Kidney tubule cell (primary cell): Measurements from ENCODE around the gene ANO10.

Source experiments
- DNase-seq: peaks from one replicate; pipeline ENCODE4 v3.0.0-alpha.2; 2018; ENCODE audit warnings: low spot score

The ANO10 gene

DNA sequence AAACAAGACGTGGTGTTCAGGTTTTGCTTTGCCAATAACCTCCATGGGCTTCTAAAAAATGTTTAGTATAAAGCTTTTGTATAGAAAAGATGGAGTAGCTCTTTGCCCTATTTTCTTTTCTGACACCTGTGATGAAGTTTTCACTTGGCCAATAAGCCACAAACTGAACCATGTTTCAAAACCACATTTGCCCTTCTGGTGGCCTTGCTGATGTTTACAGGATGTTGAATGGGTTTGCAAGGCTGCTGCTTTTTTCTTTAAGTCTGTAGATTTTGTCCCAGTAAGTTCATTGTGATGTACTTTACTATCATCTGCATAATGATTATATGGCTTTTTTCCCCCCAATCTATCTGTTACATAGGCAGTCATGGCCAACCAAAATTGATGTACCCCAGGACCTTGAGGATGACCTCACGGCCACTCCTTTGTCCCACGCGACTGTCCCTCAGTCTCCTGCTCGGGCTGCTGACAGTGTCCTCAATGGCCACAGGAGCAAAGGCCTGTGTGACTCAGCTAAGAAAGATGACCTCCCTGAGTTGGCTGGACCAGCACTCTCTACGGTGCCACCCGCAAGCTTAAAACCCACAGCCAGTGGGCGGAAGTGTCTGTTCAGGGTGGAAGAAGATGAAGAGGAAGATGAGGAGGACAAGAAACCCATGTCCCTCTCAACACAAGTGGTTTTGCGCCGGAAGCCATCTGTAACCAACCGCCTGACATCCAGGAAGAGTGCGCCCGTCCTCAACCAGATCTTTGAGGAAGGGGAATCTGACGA is 274.6 kb downstream of the ANO10 start:
- no peak for DNase-seq

DNA sequence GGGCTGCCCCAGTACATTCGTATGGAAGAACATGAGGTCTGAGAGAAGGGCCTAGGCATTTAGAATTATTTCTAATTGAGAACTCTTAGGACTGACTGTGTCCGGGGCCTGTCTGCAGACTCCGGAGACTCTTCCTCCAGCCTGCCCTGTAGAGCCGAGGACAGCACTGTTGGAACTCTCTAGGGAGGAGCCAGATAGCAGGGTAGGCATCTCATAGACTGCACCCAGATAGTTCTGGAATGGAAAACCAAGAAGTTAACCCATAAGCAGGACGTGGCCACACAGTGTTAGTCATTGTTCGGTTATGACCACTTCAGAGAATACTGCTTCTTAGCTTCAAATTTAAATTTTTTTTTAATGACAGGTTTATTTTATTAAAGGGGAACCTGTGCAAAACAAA is 275.9 kb downstream of the ANO10 start:
- DNase-seq = peak; percentile 51

DNA sequence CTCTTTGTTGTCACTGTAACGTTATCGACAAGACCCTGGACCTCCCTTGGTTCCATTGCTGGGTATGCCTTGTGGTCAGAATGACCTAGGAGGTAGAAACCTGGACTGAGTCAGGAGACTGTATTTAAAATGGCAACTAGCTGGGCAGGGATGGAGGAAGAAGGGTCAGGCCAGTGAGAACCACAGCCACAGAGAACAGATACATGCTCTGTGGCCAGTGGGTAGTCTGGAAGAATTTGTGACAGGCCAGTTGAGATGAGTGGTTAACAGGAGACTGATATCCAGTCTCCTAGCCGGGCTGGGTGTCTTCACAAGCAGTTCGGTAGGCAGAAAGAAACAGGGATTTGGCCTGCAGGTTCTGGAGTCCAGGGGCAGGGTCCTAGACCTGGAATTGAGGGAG is 276.6 kb downstream of the ANO10 start:
- DNase-seq = no peak

DNA sequence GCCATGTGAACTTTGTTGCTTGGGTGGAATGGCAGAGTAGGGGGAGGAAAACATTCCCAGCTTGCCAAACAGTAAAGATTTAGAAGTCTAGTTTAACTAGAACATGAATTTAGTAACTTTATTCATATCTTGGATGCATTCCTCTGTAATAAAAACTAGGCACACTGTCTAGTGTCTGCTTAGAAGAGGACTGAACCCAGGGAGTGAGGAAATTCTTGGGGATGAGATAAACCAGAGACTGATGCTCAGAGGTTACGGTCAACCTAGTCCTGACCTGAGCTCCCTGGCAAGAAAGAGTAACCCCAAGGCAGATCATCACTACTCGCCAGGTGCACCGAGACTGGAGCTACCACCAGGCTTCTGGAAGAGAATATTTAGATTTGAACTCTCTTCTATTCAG is 277.3 kb downstream of the ANO10 start:
- DNase-seq = no peak

DNA sequence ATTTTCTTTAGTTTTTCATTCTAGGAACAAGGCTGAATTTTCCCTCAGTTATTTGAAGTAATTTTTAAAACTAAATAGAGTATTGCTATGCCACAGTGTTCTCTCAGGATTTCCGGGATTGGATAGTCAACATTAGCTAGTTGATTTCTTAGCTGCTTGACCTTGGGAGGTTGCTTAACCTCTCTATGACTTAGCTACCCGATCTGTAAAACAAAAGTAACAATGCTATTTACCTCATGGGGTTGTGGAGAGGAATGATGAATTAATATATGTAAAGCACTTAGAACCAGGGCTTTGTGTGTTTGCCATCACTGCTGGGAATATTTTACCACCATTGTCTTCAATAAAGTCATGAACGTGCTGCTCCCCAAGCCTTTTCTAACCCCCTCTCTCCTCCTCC is 278.0 kb downstream of the ANO10 start:
- DNase-seq = no peak

DNA sequence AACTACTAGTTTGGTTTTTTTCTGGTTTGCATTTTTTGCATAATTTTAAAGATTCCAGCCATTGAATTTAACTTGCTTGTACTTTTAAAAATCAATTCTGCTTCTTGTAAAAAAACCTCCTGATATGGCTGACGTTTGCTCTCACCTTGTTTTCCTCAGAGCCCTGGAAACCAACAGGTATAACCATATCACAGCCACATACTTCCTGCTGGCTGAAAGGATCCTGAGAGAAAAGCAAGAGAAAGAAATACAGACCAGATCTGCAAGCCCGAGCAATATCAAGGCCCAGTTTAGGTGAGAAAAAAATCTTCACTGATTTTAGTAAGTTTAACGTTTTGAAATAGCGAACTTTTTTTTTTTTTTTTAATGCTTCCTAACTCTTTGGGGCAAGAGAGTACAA is 278.6 kb downstream of the ANO10 start:
- no peak for DNase-seq

DNA sequence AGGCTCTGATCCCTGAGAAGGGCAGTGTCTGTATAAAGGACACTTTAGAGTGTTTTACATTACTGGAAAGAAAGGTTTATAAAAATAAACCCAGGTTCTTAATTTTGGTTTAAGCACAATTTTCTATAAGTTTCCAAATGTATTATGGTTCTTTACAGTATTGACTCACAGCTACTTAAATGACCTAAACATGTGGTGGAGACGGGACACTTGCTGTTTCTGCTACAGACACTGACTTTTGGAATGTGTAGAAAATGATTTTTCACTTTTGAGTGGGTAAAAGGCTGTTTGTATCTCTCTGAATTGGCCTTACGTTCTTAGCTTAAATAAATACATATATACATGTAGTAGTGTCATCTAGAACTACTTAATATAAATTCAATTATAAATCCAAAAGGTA is 280.0 kb downstream of the ANO10 start:
- DNase-seq = no peak

DNA sequence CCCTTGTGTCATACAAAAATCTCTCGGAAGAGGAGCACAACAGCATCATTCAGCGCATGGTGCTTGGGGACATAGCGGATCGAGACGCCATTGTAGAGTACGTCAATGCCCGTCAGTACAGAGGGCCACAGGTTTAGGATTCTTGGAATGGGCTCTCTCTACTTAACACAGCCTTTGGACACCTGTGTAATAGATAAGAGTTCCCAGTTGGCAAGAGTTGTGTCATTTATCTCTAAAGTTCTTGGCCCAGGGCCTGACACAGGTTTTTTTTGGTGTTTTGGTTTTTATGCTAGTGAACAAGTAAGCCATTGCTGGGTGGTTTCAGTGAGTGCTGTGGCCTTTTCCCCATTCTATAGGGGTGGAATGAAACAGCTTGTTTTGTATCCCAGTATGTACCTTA is 281.4 kb downstream of the ANO10 start:
- DNase-seq = no peak

DNA sequence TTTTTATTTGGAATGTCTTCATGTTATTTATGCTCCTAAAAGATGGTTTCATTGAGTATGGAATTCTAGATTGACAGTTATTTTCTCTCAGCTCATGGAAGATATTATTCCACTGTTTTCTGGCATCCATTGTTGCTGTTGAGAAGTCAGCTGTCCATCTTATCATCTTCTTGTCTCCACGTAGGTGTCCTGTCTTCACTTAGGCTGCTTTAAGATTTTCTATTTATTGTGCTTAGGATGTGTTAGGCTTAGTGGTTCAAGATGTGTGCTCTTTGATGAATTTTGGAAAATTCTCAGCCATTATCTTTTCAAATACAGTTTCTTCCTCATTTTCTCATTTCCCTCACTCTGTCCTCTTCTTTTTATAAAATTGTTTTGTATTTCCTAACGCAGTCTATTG is 283.5 kb downstream of the ANO10 start:
- DNase-seq = no peak

DNA sequence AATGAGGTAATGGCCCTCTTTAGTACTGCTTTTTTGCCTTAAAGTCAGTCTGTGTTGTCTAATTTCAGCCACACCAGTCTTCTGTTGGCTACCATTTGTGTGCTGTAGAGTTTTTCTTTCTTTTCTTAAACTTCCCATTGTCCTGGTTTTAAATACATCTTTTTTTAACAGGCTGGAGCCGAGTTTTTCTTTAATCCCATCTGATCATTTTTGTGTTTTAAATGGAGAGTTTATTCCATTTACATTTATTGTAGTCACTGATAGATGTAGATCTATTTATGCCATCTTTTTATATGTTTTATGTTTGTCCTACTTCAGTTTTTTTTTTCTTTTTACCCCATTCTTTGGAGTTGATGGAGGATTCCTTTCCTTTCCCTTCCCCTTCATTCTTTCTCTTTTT is 286.0 kb downstream of the ANO10 start:
- DNase-seq = no peak

DNA sequence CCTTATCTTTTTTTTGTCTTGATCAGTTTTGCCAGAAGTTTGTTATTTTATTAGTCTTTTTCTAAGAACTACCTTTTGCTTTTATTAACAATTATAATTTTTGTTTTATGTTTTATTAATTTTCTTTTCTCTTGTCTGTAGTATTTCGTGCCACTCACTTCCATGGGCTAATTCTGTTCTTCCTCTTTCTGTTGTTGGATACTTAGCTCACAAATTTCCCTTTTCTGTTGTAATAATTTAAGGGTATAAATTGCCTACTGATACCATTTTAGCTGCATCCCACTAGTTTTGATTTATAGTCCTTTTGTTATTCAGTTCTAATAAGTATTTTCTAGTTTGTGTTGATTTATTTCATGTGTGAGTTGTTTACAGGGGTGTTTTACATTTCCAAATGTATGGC is 286.8 kb downstream of the ANO10 start:
- no peak for DNase-seq

DNA sequence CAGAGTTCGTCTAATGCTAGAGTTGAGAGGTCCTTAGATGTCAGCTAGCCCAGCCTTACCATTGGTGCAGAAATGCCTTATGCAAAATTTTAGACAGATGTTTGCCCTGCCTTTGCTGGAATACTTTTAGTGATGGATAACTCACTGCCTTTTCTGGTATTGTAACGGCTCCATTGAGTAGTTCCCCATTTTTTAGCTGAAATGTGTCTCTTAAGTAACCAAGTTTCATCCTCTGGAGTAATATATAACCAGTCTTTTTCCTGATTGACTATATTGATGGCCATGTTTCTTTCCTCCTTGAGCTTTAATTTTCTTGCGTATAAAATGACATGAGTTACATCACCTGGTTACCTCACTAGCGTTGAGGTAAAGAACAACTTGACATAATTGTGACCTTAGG is 290.4 kb downstream of the ANO10 start:
- DNase-seq = no peak

DNA sequence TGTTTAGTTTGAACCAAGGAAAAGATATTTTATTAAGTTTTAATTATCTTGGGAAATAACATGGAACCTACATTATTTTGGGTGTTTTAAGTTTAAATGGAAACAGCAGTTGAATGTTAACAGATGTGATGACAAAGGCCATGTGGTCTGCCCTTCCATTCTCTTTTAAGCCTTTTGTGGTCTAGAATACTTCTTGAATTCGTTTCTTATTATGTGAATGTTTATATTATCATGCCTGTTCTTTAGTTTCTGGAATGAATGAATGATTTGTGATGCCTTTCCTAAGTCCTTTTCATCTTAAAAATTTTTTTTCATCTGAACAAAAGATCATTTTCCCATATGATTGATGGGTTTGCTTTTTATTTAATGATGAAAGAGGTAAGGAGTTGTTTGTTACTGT is 290.8 kb downstream of the ANO10 start:
- no peak for DNase-seq

DNA sequence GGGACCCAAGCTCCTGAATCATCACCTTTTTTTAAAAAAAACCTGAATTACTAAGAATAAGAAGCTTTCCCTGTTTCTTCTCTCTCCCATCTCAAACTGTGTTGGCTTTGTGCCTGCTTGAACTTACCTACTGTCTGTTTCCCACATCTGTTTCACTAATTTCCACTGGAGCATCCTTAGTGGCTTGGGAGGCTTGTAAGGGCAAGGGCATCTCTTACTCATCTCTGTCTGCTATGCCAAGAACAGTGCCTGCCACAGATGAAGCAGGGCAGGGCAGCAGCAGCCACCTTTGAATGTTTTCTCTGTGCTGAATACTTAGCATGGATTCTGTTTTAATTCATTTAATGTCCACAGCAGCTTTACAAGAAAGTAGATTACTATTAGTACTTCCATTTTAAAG is 293.2 kb downstream of the ANO10 start:
- no peak for DNase-seq

DNA sequence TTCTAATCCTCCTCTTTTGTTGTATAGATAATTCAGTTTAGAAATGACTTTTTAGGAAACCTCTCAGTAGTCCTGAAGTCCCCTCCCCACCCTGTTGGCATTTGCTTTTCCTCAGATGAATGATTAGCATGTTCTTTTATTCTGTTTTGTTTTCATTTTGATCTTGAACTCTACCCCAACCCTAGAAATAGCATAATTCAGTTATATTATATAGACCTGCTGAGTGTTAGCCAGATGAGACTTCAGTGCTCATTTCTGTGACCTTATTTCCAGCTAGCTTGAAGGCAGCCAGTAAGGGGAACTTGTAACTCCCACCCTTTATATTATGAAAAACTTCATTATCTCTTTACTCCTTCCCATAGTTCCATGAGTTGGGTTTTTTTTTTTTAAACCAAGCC is 294.2 kb downstream of the ANO10 start:
- DNase-seq = no peak

DNA sequence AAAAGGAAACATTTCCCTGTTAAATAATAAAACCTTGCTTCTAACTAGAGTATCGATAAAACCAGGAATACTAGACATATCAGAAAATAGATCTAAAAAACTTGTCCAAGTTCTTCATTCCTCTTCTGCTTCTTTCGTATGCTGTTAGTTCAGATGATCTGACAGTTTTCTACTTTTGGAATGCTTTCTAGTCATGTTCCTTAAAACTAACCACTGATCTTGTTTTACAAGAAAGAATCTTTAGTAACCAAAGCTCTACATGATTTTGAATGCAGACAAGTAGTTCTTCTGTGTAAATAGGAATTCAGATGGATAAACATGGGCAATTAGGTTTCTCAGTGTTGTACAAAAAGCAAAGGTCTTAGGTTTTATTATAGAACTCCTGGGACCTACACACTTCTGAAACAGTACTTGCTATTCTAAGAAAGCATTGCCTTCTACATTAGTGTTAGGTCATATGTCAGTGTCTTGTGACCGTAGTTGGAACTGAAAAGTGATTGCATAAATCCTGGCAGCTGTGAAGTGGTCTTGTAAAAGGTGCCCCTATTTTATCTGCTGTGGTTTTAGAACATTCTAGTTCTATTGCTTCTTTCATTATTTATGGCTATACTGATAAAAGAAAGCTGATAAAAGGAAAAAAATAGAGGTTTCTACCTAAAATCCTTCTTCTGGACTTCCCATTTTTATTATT is 294.8 kb downstream of the ANO10 start:
- DNase-seq = no peak

DNA sequence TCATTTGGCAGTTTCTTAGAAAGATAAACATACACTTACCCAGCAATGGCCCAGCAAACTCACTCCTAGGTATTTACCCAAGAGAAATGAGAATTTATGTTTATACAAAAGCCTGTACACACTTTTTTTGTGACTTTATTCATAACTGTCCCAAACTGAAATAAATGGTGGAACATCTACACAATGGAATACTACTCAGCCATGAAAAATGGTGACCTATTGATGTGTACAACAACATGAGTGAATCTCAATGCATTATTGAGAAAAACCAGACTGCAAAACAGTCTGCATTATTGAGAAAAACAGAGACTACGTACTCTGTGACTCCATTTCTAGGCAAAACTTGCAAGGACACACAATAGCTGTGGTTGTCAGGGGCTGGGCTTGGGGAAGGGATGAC is 298.3 kb downstream of the ANO10 start:
- no peak for DNase-seq

DNA sequence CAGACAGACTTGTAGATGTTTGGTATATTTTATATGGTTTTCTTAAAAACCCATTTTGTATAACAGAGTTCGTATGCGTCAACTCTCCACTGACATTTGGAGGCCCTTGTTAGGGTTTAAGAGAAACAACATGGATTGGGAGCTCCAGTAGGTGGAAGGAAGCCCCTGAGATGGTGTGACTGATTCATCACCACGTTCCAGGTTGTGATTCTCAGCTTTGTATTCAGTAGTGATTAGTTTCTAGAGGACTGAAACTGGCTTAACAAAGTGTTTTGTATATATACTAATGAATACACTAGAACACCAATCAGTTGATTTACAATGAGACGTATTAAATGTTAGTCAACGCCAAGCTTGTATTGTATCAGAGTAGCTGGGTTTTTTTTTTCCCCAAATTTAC is 301.5 kb downstream of the ANO10 start:
- no peak for DNase-seq

DNA sequence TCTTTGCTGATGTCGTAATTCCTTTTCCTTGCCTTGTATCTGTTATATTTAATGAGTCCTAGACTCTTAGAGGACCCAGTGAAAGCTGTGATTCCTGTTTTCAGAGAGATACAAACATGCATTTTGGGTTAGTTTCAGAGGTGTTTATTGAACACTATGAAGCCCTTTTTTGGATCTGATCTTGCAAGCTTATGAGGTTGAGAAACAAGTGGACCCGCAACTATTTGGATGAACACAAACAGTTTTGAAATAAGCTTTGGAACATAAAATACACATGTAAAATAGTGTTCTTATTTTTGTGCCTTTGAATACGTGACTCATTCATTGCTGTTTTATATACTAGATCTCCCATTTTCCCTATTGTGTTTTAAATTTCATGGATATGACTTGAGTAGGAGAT is 302.0 kb downstream of the ANO10 start:
- no peak for DNase-seq

DNA sequence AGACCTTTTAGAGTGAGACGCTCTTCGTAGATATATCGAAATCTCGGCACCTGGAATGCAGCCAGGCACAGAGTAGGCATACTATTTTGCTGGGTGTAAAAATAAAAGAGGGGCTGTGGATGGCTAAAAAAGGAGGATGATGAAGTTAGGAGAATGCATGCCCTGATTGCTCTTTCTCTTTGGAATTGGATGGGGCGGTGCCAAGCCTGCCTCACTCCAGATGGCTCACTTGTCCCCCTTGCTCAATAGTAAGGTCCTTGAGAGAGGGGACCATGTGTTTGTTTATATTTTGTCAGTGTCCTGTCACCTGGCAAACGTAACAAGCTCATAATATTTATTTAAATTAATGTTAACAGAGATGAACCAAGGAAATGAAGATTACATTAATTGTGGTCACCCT is 302.4 kb downstream of the ANO10 start:
- no peak for DNase-seq

DNA sequence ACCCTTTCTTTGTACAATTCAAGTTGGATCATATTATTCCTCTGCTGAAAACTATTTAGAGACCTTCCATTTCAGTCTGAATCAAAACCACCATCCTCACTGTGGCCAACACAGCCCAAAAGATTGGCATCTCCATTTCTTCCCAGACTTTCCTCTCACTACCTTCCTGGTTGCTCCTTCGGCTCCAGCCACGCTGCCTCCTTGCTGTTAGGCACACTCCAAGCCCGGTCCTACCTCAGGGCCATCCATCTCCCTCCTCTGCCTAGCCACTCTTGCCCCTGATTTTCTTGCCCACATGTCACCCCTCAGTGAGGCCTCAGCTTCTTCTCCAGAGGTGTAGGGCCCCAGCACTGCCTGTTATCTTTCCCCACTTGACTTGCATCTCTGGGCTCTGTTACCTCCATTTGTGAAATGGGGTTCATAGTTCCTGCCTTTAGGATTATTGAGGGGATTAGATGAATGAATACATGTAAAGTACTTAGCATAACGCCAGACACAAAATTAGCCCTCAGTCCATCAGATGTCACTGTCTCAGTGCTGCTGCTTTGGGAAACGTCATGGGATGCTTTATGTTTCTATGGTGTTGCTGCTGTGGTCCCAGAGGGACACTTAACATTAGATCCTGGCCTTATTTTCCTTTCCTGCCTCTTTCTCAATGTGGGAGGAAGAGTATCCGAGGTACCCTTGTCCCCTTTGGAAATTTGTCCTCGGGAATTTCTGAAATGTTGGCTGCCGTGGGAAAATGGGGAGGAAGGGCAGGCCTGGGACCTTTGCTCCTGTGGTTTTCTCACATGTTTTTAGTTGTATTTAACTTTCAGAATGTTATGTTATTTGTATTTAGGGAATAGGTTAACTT is 304.1 kb downstream of the ANO10 start:
- no peak for DNase-seq

DNA sequence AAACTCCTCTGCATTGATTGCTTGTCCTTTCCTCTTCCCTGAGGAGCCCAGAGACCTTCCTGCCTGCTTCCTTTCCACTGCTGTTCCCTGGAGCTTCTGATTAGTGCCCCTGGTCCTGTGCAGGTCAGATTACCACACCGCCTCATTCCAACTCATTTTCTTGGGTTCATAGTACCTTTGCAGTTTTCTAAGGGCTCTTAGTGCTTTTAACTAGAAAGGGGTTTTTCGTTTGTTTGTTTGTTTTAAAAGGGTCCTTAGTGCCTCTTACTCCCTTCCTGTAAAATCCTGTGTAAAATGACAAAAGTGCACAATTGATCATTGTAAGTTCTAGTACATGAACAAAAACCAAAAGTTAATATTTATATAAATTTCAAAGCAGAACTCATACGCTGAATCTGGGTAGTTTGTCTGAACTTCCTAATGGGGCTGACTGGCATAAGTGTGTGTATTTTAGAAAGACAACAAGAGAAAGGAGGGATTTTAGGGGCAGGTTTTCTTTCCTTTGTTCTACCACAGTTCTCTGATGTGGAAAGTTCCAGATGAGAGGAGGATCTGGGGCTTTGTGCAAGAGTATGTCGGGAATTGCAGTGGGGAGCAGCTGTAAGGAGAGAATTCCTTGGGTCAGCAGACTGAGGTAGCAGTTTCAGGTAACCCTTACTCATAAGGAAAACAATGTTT is 304.9 kb downstream of the ANO10 start:
- peak; percentile 67 for DNase-seq
